ENCODE measurements around the gene FBXW7. TPM values are rescaled to one million over a fixed set of nuclear protein-coding genes. Genes with fewer than 3 reads are reported as not detected.

FBXW7 gene
- total RNA-seq, 2 donors from 2014 or later = 29.3 to 29.5 TPM

GRCh38 chr4:152322656-152323055 is 213.2 kb downstream of the FBXW7 start:
- intact Hi-C loops (cut with DNase I) = no loop called here
- Histone ChIP-seq H3K36me3 (no peaks in the 10 kb centered on the region), H3K27ac (no peak overlapping the region), H3K4me1 (no peaks in the 10 kb centered on the region), H3K4me3 (no peak overlapping the region), H3K9ac (ENCODE audit: low read depth in 2 of 2, low read length in 2 of 2) (no peak overlapping the region), H3K9me3 (no peaks in the 10 kb centered on the region), H3K27me3 (no peaks in the 10 kb centered on the region)
- DNase-seq = no peak
- no peak for TF ChIP-seq CTCF (IDR thresholded peaks at IDR 0.05)

GRCh38 chr4:152321923-152322322 is 214.0 kb downstream of the FBXW7 start:
- TF ChIP-seq CTCF (IDR thresholded peaks at IDR 0.05) = no peak
- DNase-seq = no peak
- Histone ChIP-seq H3K36me3 (no peaks in the 10 kb centered on the region), H3K4me1 (no peaks in the 10 kb centered on the region), H3K9me3 (no peaks in the 10 kb centered on the region), H3K27me3 (no peaks in the 10 kb centered on the region), H3K4me3 (no peak overlapping the region), H3K9ac (ENCODE audit: low read depth in 2 of 2, low read length in 2 of 2) (no peak overlapping the region), H3K27ac (no peak overlapping the region)
- intact Hi-C loops (cut with DNase I) = no loop called here

- no peak overlapping the region for H3K9ac ChIP-seq (ENCODE audit: low read depth in 2 of 2, low read length in 2 of 2)
- no peaks in the 10 kb centered on the region for H3K36me3 ChIP-seq
- no peaks in the 10 kb centered on the region for H3K9me3 ChIP-seq
- TF ChIP-seq CTCF (IDR thresholded peaks at IDR 0.05) = no peak
- H3K4me1 ChIP-seq = no peaks in the 10 kb centered on the region
- intact Hi-C loops (cut with DNase I) = no loop called here
- H3K27ac ChIP-seq = no peak overlapping the region
- no peaks in the 10 kb centered on the region for H3K27me3 ChIP-seq
- H3K4me3 ChIP-seq = no peak overlapping the region
- no peak for DNase-seq
Observed at GRCh38 chr4:152321398-152321797, 214.5 kb downstream of the FBXW7 start.

- H3K4me3 ChIP-seq = no peak overlapping the region
- no peaks in the 10 kb centered on the region for H3K27me3 ChIP-seq
- H3K9me3 ChIP-seq = no peaks in the 10 kb centered on the region
- no peak overlapping the region for H3K9ac ChIP-seq (ENCODE audit: low read depth in 2 of 2, low read length in 2 of 2)
- H3K4me1 ChIP-seq = no peaks in the 10 kb centered on the region
- DNase-seq = no peak
- no peak for TF ChIP-seq CTCF (IDR thresholded peaks at IDR 0.05)
- no peaks in the 10 kb centered on the region for H3K36me3 ChIP-seq
- intact Hi-C loops (cut with DNase I) = no loop called here
- H3K27ac ChIP-seq = no peak overlapping the region
Observed at GRCh38 chr4:152316969-152317368, 218.9 kb downstream of the FBXW7 start.

GRCh38 chr4:152310257-152310656 is 225.6 kb downstream of the FBXW7 start:
- no peak for DNase-seq
- no peak for TF ChIP-seq CTCF (IDR thresholded peaks at IDR 0.05)
- no peaks in the 10 kb centered on the region for H3K36me3 ChIP-seq
- intact Hi-C loops (cut with DNase I) = no loop called here
- H3K27me3 ChIP-seq = no peaks in the 10 kb centered on the region
- H3K4me1 ChIP-seq = no peaks in the 10 kb centered on the region
- no peaks in the 10 kb centered on the region for H3K9me3 ChIP-seq
- no peak overlapping the region for H3K27ac ChIP-seq
- no peak overlapping the region for H3K4me3 ChIP-seq
- H3K9ac ChIP-seq (ENCODE audit: low read depth in 2 of 2, low read length in 2 of 2) = no peak overlapping the region

GRCh38 chr4:152309418-152309817 is 226.5 kb downstream of the FBXW7 start:
- DNase-seq = no peak
- H3K27ac ChIP-seq = no peak overlapping the region
- no peaks in the 10 kb centered on the region for H3K27me3 ChIP-seq
- intact Hi-C loops (cut with DNase I) = no loop called here
- H3K36me3 ChIP-seq = no peaks in the 10 kb centered on the region
- H3K9ac ChIP-seq (ENCODE audit: low read depth in 2 of 2, low read length in 2 of 2) = no peak overlapping the region
- no peak for TF ChIP-seq CTCF (IDR thresholded peaks at IDR 0.05)
- no peaks in the 10 kb centered on the region for H3K9me3 ChIP-seq
- no peak overlapping the region for H3K4me3 ChIP-seq
- H3K4me1 ChIP-seq = no peaks in the 10 kb centered on the region

Measured in colonic mucosa (tissue), 4 donors.